ENCODE data around the gene MAPK1. TPM values are rescaled to one million over a fixed set of nuclear protein-coding genes. Genes with fewer than 3 reads are reported as not detected.
"Not testable (repeated sequence)": the region's sequence is repeated elsewhere in the genome, so short reads cannot be mapped to it uniquely, and the experiment has no call there.

The MAPK1 gene
- polyA plus RNA-seq, 10 donors: 108 to 160 (median 122) TPM

DNA sequence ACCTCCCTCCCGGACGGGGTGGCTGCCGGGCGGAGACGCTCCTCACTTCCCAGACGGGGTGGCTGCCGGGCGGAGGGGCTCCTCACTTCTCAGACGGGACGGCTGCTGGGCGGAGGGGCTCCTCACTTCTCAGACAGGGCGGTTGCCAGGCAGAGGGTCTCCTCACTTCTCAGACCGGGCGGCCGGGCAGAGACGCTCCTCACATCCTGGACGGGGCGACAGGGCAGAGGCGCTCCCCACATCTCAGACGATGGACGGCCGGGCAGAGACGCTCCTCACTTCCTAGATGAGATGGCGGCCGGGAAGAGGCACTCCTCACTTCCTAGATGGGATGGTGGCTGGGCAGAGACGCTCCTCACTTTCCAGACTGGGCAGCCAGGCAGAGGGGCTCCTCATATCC, 16.5 kb upstream of the MAPK1 start:
- not testable (repeated sequence) for DNase-seq

DNA sequence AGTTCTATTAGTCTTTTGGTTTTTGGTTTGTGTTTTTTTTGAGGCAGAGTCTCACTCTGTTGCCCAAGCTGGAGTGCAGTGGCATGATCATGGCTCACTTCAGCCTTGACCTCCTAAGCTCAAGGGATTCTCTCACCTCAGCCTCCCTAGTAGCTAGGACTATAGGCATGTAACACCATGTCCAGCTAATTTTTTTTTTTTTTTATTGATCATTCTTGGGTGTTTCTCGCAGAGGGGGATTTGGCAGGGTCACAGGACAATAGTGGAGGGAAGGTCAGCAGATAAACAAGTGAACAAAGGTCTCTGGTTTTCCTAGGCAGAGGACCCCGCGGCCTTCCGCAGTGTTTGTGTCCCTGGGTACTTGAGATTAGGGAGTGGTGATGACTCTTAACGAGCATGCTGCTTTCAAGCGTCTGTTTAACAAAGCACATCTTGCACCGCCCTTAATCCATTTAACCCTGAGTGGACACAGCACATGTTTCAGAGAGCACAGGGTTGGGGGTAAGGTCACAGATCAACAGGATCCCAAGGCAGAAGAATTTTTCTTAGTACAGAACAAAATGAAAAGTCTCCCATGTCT, 15.4 kb upstream of the MAPK1 start:
- not testable (repeated sequence) for DNase-seq

DNA sequence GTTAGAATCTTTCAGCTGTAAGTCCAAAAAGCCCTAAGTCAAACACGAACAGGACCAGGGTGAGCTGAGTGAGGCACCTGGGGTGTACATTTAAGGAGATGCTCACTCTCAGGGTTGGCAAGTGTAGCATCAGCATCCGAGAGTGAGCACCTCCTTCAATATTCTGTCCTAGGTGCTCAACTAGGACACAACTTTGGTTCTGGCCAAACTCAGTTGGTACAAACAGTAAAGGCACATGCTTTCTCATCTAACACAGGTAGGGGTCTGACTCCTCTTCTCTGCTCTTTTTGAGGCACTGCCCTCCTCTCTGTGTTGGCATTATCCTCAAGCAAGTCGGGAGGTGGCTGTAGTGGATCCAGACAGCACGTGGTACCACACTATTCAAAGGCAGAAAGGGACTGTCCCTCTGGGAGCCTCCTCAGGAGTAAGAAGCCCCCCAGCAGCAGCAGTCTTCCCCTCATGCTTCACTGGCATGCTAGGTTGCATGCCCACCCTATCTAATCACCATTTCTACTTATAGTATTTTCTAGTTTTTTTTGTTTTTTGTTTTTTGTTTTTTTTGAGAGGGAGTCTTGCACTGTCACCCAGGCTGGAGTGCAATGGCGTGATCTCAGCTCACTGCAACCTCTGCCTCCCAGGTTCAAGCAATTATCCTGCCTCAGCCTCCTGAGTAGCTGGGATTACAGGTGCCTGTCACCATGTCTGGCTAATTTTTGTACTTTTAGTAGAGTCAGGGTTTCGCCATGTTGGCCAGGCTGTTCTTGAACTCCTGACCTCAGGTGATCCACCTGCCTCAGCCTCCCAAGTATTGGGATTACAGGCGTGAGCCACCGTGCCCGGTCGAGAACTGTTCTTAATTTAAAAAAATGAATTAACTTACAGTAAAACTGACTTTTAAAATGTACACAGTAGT, 14.7 kb upstream of the MAPK1 start:
- DNase-seq: no peak

DNA sequence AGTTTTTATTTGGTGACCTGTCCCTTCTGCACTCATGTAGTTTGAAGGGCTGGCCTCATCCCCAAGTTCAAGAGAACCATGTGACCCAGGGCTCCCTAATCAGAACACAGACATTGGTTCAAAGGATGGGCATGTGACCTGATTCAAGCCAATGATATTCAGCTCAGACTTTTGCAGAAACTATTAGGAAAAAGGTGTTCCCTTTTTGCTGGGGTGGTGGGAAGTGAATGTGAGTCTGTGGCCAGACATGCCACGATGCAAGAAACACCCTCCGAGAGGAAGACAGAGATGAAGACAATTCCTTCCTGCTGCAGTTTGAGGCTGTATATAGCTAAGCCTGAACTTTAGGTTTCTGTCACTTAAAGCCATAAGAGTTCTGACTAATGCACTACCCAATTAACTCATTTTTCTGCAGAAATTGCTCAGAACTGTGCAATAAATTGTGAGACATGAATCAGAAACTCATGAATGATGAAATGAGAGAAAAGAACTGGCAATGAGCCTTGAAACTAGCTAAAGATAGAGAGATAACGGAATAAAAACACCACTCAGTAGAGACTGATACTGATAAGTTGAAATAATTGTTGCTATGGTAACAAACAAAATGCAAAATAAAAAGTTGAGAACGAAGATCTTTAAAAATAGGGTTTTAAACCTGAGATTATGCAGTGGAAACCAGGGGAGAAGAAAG, 9.2 kb upstream of the MAPK1 start:
- peak in 1 of 3 donors; percentile 44 for DNase-seq

DNA sequence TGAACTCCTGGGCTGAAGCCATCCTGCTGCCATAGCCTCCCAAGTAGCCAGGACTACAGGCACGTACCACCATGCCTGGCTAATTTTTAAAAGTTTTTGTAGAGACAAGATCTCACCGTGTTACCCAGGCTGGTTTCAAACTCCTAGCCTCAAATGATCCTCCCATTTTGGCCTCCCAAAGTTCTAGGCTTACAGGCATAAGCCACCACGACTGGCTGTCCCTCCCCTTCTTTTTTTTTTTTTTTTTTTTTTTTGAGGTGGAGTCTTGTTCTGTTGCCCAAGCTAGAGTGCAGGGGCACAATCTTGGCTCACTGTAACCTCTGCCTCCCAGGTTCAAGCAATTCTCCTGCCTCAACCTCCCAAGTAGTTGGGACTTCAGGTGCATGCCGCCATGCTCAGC, 7.5 kb upstream of the MAPK1 start:
- not testable (repeated sequence) for DNase-seq

DNA sequence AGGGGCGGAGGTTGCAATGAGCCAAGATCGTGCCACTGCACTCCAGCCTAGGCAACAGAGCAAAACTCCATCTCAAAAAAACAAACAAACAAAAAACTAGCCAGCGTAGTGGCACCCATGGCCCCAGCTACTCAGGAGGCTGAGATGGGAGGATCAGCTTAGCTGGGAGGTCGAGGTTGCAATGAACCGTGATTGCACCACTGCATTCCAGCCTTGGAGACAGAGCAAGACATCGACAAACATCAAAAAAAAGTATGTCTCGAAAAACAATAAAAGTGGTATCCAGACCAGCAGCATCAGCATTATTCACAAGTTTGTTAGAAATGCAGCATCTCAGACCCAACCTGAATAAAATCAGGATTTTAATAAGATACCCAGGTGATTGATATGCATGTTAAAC, 6.2 kb upstream of the MAPK1 start:
- DNase-seq: no peak

DNA sequence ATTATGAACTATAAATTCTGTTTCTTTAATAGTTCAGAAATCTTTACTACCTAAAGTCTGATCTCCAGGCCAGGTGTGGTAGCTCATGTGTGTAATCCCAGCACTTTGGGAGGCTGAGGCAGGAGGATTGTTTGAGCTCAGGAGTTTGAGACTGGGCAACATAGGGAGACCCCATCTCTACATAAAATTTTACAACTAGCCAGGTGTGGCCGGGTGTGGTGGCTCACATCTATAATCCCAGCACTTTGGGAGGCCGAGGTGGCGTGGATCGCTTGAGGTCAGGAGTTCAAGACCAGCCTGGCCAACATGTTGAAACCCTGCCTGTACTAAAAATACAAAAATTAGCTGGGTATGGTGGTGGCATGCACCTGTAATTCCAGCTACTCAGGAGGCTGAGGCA, 5.3 kb upstream of the MAPK1 start:
- DNase-seq: not testable (repeated sequence)

DNA sequence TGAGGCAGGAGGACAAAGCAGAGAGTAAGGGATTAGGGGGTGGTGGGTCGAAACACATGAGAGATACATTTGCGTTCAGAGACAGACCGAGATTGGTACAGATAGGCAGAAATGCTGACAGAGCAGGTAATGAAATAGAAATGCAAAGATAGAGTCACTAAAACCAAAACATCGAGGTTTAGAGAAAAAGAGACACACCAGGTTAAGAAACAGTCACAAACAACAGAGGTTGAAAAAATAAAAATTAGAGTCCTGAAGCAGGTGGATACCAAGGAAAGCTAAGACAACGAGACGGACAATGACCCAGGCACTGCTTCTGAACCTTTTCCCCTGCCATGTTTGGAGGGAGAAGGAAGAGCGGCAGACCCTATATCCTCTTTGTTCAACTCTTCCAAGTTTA, 1.2 kb upstream of the MAPK1 start:
- DNase-seq: no peak

DNA sequence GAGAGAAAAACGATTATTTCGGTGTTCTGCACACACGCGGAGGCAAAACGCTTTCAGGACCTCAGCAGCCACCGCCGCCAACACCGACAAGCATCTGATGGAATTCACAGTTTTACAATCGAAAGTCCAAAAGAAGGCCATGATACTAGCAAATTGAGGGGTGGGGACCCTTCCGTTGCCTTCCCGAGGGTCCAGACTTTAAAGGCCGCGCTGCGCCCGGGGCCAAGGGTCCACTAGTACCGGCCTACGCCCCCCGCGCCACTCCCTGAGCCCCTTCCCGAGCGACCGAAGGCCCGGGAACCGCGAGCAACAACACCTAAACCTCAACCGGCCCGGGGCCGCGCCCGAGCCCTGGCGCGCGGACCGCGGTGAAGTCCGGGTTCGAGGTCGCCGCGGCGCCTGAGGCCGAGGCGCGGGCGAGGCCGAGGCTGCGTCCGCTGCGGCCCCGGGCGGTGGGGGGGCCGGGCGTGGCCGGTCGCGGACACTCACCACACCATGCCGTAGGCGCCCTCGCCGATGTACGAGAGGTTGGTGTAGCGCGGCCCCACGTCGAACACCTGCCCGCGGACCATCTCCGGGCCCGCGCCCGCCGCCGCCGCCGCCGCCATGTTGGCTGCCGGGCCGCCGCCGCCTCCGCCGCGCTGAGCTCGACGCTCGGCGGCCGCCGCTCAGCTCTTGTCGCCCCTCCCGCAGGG, 465 bp downstream of the MAPK1 start:
- DNase-seq: peak; percentile 11 to 74 (median 27)

DNA sequence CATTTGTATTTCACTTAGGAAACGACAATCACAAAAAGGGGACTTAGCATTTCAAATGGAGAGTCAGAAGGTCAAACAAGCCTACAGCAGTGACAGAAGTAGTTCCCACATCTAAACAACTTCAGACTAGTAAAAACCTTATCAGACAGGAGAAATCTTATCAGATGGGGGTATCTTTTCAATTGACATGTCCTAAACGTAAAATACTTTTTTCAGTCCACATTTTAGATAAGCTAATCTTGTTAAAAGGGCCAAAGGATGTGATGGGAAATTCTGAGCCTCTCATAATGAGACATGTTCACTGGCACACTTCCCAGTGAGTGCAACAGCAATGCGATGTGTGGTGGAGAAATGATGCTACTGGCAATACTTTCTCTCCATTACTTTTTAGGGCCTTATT, 2.4 kb downstream of the MAPK1 start:
- DNase-seq: peak; percentile 62 to 73 (median 70)

DNA sequence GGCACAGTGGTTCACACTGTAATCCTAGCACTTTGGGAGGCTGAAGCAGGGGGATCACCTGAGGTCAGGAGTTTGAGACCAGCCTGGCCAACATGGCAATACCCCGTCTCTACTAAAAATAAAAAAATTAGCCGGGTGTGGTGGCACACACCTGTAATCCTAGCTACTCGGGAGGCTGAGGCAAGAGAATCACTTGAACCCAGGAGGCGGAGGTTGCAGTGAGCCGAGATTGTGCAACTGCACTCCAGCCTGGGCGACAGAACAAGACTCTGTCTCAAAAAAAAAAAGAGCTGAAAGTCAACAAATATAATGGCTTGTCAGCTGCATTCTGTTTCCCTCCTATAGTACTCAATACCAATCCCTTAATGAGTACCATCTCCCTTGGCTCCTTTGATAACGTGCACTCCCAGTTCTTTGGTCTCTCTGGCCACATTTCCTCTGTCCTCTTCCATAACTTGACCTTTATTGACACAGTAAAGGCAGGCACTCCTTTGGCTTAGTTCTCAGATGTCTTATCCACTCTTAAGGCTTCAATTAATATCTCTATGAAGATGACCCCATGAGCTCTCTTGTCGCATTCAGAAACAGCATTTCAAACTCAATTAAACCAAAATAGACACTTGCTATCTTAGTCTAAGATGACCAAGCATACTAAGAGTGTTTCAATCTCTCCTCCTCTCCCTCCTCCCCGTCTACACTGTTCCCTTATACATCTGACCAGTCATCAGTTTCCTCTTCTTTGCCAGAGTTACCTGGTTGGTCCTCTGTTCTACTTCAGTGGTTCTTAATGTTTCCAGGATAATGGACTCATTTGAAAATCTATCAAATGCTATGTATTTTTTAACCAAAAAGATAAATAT, 4.8 kb downstream of the MAPK1 start:
- DNase-seq: no peak

DNA sequence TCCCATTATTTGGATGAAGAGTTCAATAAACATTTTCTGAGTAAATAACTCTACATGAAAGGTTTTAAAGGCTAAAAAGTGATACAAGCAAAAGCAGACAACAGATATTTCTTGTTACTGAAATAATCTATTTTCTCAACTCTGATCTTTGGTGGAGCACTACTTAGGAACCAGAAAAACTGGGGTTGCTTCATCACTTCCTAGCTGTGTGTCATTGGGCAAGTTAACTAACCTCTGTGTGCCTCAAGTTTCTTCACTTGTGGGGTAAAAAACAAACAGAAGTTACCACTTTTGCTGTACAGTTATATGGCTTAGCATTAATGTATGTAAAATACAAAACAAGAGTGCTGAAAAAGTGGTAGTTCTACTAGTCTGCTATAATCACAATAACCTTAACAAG, 5.6 kb downstream of the MAPK1 start:
- no peak for DNase-seq

DNA sequence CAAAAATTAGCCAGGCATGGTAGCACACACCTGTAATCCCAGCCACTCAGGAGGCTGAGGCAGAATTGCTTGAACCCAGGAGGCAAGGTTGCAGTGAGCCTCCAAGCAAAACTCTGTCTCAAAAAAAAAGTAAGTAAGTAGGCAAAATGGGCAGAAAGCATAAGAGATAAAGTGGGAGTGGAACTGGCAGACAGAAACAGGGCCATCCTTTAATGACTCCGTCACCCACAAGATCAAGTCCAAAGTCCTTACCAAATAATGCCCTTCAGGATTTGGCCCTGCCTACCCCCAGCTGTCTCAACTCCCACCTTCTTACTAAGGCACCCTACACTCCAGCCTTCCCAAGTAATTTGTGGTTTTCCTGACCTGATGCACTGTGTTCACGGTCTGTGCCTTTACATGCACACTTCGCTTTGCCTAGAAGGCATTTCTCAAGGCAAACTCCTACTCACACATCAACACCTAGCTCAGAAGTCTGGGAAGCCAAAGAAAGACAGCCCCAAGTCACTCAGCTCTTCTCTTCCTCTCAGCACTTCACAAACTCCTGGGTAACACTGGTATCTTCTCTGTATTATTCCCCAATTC, 6.1 kb downstream of the MAPK1 start:
- no peak for DNase-seq

DNA sequence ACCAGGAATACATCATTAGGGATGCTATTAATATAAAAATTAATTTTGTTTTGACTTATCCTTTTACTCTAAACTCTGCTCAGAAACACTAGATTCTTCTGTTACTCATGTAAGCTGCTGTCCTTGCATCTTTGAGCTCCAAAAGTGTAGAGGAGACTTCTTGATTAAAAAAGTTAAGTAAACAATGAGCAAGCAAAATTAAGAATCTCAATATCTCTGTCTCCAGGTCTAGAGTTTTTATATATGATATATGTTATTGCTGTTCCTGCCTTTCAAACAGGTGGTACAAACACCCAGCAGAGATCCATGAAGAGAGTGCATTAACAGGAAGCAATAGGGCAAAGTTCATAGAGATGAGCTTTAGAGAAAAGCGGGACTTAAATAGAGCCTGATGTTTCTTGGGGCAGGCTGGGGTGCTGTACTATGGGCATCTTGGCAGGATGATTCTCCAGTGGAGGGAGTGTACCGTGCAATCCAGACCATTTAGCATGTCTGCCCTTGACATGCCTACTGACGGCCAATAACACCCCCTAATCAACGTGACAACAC, 6.9 kb downstream of the MAPK1 start:
- DNase-seq: no peak

DNA sequence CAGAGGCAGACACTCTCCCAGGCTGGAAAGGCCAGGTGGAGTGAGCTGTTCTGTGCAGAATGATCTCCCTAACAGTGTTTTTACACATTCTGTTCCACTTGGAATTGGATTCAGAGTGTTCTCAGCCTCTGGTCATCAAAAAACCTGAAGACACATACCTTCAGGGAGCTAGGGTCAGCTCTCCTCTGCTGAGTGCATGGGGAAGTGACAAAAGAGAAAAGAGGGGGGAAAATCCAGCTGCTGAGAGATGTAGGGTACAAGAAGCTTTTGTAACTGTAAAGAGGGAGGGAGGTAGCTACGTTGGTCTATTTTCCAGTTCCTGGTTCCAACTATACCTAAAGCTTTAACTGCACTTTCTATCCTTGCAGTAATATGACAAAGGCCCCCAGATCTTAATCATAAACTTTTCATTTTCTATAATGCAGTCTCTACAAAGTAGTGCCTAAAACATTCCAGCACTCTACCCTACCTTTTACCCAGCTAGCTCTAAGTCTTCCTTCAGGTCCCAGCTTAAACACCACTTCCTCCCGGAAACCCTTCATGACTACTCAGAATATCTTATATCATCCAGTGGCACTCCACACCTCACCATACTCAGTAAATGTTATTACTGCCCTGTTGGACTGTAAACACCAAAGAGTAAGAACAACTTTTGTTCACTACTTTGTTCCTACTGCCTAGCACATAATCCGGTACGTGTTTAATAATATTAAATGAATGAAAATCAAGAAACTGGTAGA, 9.2 kb downstream of the MAPK1 start:
- no peak for DNase-seq

DNA sequence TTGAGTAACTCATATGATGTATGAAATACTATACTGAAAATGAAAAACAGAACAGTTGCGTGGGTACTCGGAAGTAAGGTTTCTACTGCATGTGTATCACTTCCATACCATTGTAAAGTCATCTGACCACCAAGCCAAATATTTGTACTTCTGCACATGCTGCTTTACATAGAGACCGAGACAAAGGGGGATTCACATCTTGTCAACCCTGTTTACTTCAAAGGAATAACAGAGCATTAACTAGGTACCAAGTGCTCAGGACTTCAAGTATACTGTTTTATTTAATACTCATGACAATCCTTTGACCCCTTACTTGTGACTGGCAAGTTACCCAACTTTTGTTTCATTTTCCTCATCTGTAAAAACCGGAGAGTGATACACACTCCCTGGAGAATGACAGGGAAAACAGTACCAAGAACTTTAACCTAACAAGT, 9.9 kb downstream of the MAPK1 start:
- DNase-seq: no peak

DNA sequence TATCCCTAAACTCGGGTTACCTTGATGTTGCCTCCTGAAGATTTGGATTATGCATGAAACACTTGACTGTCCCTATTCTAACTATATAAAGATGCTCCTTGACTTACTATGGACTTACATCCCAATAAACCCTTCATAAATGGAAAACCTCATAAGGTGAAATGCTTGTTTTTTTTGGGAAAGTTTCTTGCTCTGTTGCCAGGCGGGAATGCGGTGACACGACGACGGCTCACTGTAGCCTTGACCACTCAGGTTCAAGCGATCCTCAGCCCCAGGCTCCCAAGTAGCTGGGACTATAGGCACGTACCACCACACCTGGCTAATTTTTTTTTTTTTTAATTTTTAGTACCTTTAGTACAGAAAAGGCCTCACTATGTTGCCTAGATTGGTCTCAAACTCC, 10.6 kb downstream of the MAPK1 start:
- no peak for DNase-seq

DNA sequence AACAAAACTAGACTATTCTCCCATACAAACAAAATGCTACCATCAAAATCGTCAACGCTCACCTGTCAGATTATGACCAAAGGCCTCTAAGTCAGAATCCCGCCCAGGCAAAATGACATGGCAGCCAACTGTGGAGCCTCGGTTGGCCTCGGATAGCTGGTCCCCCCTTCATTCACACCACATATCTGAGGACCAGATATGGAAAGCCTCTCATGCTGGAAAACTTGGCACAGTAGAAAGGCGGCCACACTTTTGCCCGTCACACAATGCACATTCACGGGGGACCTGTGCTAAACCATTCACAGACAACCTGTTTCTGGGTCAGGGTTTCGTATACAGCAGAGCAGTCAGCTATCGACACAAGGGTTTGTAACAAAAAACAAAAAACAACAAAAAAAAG, 11.2 kb downstream of the MAPK1 start:
- no peak for DNase-seq

DNA sequence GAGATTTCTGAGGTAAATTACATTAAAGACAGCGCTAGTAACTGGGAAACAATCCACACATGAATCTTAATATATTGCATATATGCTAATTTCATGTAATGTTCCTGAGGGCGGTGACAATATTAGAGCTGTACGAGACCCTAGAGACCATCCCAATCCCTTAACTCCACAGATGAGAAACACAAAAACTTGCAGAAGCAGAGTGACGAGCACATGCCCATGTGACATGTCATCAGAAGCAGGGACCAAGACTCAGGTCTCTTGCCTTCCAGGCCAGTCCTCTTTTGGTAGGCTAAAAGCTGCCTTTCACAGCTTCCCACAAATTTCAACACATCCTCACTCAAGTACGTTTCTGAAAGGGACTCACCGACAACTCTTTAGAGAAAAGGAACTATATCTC, 11.8 kb downstream of the MAPK1 start:
- DNase-seq: no peak

DNA sequence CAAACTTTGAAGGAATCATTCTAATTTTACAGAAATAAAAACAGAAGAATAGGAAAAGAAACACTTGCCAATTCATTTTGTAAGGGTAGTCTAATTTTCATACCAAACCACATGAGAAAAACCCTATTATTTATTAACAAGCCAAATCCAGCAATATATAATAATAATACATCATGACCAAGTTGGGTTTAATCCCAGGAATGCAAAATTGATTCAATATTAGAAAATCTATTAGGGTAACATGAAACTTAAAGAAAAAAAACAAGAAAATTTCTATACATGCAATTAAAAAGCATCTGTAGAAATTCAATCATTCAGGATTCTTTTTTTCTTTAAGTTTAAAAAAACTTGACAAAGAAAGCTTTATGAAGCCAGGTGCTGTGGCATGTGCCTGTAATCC, 16.8 kb downstream of the MAPK1 start:
- DNase-seq: no peak
